Measurements from ENCODE around the gene CADPS2. TPM values are rescaled to one million over a fixed set of nuclear protein-coding genes. Genes with fewer than 3 reads are reported as not detected.

Gene CADPS2
- total and polyA plus RNA-seq, 8 donors, result 7.0 to 57.8 (median 29.7) TPM

DNA sequence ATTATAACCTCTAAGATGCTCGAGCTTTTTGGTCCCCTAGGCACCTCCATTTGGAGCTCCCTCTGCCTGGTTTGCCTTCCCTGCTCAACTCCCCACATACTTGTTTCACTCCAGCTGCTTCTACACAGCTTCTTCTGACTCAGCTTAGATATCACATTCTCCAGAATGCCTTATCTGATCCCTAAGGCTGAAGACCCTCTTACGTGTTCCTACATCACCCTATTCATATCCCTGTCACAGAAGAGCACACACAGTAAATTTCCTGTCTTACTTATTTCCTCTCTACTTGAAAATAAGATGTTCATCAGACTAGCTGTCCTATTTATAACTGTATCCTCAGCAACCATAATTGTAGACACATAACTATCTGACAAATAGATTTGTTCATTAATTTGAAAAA lies 122.2 kb downstream of the CADPS2 start:
- H3K27ac ChIP-seq, result no peak overlapping the region
- H3K9me3 ChIP-seq, result no peaks in the 10 kb centered on the region
- no peak for DNase-seq
- H3K27me3 ChIP-seq, result no peaks in the 10 kb centered on the region
- WGBS, 5 donors, result 56 to 85% (median 64%) methylated on average over 2 of the region's 2 CpGs
- peaks cover 0 to 4% (median 0%) of the 10 kb centered on the region in 4 donors for H3K4me1 ChIP-seq
- no peak overlapping the region for H3K4me3 ChIP-seq
- intact Hi-C loops (cut with DNase I; ENCODE audit: low total_unique reads), result no loop called here
- H3K36me3 ChIP-seq, result no peaks in the 10 kb centered on the region
- no peak for TF ChIP-seq POLR2A (IDR thresholded peaks at IDR 0.05)
- TF ChIP-seq, protein P1, sequence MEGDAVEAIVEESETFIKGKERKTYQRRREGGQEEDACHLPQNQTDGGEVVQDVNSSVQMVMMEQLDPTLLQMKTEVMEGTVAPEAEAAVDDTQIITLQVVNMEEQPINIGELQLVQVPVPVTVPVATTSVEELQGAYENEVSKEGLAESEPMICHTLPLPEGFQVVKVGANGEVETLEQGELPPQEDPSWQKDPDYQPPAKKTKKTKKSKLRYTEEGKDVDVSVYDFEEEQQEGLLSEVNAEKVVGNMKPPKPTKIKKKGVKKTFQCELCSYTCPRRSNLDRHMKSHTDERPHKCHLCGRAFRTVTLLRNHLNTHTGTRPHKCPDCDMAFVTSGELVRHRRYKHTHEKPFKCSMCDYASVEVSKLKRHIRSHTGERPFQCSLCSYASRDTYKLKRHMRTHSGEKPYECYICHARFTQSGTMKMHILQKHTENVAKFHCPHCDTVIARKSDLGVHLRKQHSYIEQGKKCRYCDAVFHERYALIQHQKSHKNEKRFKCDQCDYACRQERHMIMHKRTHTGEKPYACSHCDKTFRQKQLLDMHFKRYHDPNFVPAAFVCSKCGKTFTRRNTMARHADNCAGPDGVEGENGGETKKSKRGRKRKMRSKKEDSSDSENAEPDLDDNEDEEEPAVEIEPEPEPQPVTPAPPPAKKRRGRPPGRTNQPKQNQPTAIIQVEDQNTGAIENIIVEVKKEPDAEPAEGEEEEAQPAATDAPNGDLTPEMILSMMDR (IDR thresholded peaks at IDR 0.05), result no peak
- no peak for TF ChIP-seq EP300 (IDR thresholded peaks at IDR 0.05)
- TF ChIP-seq POLR2AphosphoS5 (IDR thresholded peaks at IDR 0.05), result no peak

DNA sequence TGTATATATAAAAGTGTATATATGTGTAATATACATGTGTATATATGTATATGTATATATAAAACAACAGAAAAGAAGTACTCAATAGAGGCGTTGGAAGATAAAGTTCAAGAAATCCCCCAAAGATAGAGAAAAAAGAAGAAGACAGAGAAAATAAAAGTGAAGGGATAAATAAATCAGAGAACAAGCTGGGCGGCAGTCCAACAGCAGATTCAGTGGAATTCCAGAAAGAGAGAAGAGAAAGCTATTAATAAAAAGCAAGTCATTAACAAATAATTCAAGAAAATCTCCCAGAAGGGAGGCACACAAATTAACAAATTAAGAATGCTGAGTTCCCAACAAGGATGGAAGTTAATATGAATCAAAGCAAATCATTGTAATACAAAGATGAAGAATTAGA lies 124.2 kb downstream of the CADPS2 start:
- H3K4me3 ChIP-seq, result no peak overlapping the region
- H3K27ac ChIP-seq, result no peak overlapping the region
- intact Hi-C loops (cut with DNase I; ENCODE audit: low total_unique reads), result no loop called here
- no peaks in the 10 kb centered on the region for H3K36me3 ChIP-seq
- H3K4me1 ChIP-seq, result peaks cover 0 to 4% (median 0%) of the 10 kb centered on the region in 4 donors
- TF ChIP-seq EP300 (IDR thresholded peaks at IDR 0.05) (no peak), POLR2A (IDR thresholded peaks at IDR 0.05) (no peak), POLR2AphosphoS5 (IDR thresholded peaks at IDR 0.05) (no peak)
- TF ChIP-seq, protein P1 (IDR thresholded peaks at IDR 0.05), result no peak
- peak in 1 of 2 donors; percentile 18 for DNase-seq
- WGBS, 5 donors, result 85 to 93% (median 90%) methylated on average over 2 of the region's 2 CpGs
- no peaks in the 10 kb centered on the region for H3K9me3 ChIP-seq
- H3K27me3 ChIP-seq, result no peaks in the 10 kb centered on the region

DNA sequence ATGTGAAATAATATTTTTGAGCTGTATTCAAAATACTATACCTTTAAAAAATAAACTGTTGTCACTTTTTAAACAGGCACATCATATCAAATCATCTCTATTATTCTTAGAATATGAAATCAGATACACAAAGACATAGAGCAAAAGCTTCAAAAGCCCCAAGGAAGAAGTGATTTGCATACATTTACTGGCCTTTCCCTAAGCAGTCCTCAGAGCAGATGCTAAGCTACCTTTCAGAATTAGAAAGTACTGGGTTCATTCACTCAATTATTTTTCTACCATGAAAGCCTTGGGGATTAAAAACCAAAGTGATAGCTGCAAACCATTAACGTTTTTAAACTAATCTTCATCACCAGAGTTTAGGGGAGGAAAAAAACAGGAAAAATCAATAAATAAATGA lies 127.8 kb downstream of the CADPS2 start:
- H3K9me3 ChIP-seq, result no peaks in the 10 kb centered on the region
- 38 to 57% (median 49%) methylated on average over 1 of the region's 1 CpG for WGBS, 5 donors
- no peaks in the 10 kb centered on the region for H3K27me3 ChIP-seq
- H3K4me1 ChIP-seq, result no peaks in the 10 kb centered on the region
- DNase-seq, result no peak
- no peaks in the 10 kb centered on the region for H3K36me3 ChIP-seq
- intact Hi-C loops (cut with DNase I; ENCODE audit: low total_unique reads), result no loop called here
- no peak for TF ChIP-seq POLR2A (IDR thresholded peaks at IDR 0.05)
- TF ChIP-seq POLR2AphosphoS5 (IDR thresholded peaks at IDR 0.05), result no peak
- TF ChIP-seq, protein P1 (IDR thresholded peaks at IDR 0.05), result no peak
- no peak for TF ChIP-seq EP300 (IDR thresholded peaks at IDR 0.05)
- no peak overlapping the region for H3K4me3 ChIP-seq
- H3K27ac ChIP-seq, result no peak overlapping the region

DNA sequence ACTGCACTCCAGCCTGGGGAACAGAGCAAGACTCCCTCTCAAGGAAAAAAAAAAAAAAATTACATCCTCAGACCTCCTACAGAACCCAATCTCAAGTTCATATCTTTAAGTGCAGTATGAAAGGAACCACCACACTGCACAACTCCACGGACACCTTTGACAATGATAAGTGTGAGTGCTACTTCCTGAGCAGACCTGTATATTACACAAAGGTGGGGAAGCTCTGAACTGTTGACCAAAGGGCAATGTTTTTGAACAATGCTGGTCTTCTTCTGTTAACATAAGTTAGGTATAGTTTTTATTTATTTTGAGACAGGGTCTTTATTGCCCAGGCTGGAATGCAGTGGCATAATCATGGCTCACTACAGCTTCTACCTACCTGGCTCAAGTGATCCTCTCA lies 129.4 kb downstream of the CADPS2 start:
- H3K4me3 ChIP-seq, result no peak overlapping the region
- intact Hi-C loops (cut with DNase I; ENCODE audit: low total_unique reads), result no loop called here
- no peak for DNase-seq
- no peaks in the 10 kb centered on the region for H3K27me3 ChIP-seq
- H3K27ac ChIP-seq, result no peak overlapping the region
- TF ChIP-seq EP300 (IDR thresholded peaks at IDR 0.05) (no peak), POLR2AphosphoS5 (IDR thresholded peaks at IDR 0.05) (no peak), POLR2A (IDR thresholded peaks at IDR 0.05) (no peak)
- TF ChIP-seq, protein P1 (IDR thresholded peaks at IDR 0.05), result no peak
- no peaks in the 10 kb centered on the region for H3K9me3 ChIP-seq
- 62 to 76% (median 67%) methylated on average over 1 of the region's 1 CpG for WGBS, 5 donors
- peaks cover 0 to 3% (median 0%) of the 10 kb centered on the region in 4 donors for H3K4me1 ChIP-seq
- H3K36me3 ChIP-seq, result no peaks in the 10 kb centered on the region
